Measurements from ENCODE around the gene ARVCF. TPM values are rescaled to one million over a fixed set of nuclear protein-coding genes. Genes with fewer than 3 reads are reported as not detected.

The ARVCF gene
- total RNA-seq, 1 donor from 2014 or later, result 46.8 TPM

- DNase-seq (ENCODE audit: low spot score), result no peak
- intact Hi-C loops (cut with DNase I), result no loop called here
Measured at GRCh38 chr22:20009018-20009491, 7.6 kb downstream of the ARVCF start.

- DNase-seq (ENCODE audit: low spot score), result no peak
- intact Hi-C loops (cut with DNase I), result no loop called here
Measured at GRCh38 chr22:20008221-20008995, 8.2 kb downstream of the ARVCF start.

- intact Hi-C loops (cut with DNase I), result no loop called here
- DNase-seq (ENCODE audit: low spot score), result no peak
Measured at GRCh38 chr22:20004464-20004863, 12.2 kb downstream of the ARVCF start.

- intact Hi-C loops (cut with DNase I), result no loop called here
- DNase-seq (ENCODE audit: low spot score), result no peak
Measured at GRCh38 chr22:20003304-20003703, 13.3 kb downstream of the ARVCF start.

GRCh38 chr22:20002636-20003035 is 14.0 kb downstream of the ARVCF start:
- intact Hi-C loops (cut with DNase I), result no loop called here

GRCh38 chr22:20002128-20002527 is 14.5 kb downstream of the ARVCF start:
- DNase-seq (ENCODE audit: low spot score), result no peak

More at GRCh38 chr22:20002636-20003035, 14.0 kb downstream of the ARVCF start:
- no peak for DNase-seq (ENCODE audit: low spot score)

GRCh38 chr22:20001082-20001638 is 15.5 kb downstream of the ARVCF start:
- no peak for DNase-seq (ENCODE audit: low spot score)
- intact Hi-C loops (cut with DNase I), result no loop called here

More at GRCh38 chr22:20002128-20002527, 14.5 kb downstream of the ARVCF start:
- intact Hi-C loops (cut with DNase I), result no loop called here

GRCh38 chr22:20000246-20001081 is 16.2 kb downstream of the ARVCF start:
- DNase-seq (ENCODE audit: low spot score), result no peak
- intact Hi-C loops (cut with DNase I), result no loop called here

GRCh38 chr22:19998991-19999820 is 17.4 kb downstream of the ARVCF start:
- no peak for DNase-seq (ENCODE audit: low spot score)

GRCh38 chr22:19998232-19998951 is 18.2 kb downstream of the ARVCF start:
- DNase-seq (ENCODE audit: low spot score), result no peak
- intact Hi-C loops (cut with DNase I), result no loop called here

More at GRCh38 chr22:19998991-19999820, 17.4 kb downstream of the ARVCF start:
- intact Hi-C loops (cut with DNase I), result no loop called here

- no peak for DNase-seq (ENCODE audit: low spot score)
- intact Hi-C loops (cut with DNase I), result no loop called here
Measured at GRCh38 chr22:19997561-19998231, 18.9 kb downstream of the ARVCF start.

GRCh38 chr22:19996694-19997384 is 19.8 kb downstream of the ARVCF start:
- intact Hi-C loops (cut with DNase I), result no loop called here
- no peak for DNase-seq (ENCODE audit: low spot score)

GRCh38 chr22:19995611-19996339 is 20.8 kb downstream of the ARVCF start:
- intact Hi-C loops (cut with DNase I), result no loop called here
- DNase-seq (ENCODE audit: low spot score), result no peak

GRCh38 chr22:19994851-19995610 is 21.6 kb downstream of the ARVCF start:
- no peak for DNase-seq (ENCODE audit: low spot score)
- intact Hi-C loops (cut with DNase I), result no loop called here

GRCh38 chr22:19993926-19994325 is 22.7 kb downstream of the ARVCF start:
- intact Hi-C loops (cut with DNase I), result no loop called here

GRCh38 chr22:19992921-19993355 is 23.7 kb downstream of the ARVCF start:
- intact Hi-C loops (cut with DNase I), result no loop called here
- DNase-seq (ENCODE audit: low spot score), result no peak

More at GRCh38 chr22:19993926-19994325, 22.7 kb downstream of the ARVCF start:
- DNase-seq (ENCODE audit: low spot score), result no peak
